Osteocyte (in vitro differentiated cells): Measurements from ENCODE around the gene BDNF. TPM values are rescaled to one million over a fixed set of nuclear protein-coding genes. Genes with fewer than 3 reads are reported as not detected.

Experiments used
- DNase-seq: peaks from one replicate; pipeline ENCODE4 v3.0.0; 2021; ENCODE audit warnings: mixed read lengths; ENCODE audit not compliant: unreplicated experiment; ENCODE audit errors: extremely low spot score
- H3K27ac Mint-ChIP-seq: one replicate; pipeline ENCODE4 v1.8.0; 2021; ENCODE audit warnings: mild to moderate bottlenecking, mixed read lengths; ENCODE audit not compliant: unreplicated experiment
- H3K27me3 Mint-ChIP-seq: one replicate; pipeline ENCODE4 v1.8.0; 2021; ENCODE audit warnings: mixed read lengths; ENCODE audit not compliant: unreplicated experiment
- H3K36me3 Mint-ChIP-seq: one replicate; pipeline ENCODE4 v1.8.0; 2021; ENCODE audit warnings: mixed read lengths; ENCODE audit not compliant: unreplicated experiment
- H3K4me1 Mint-ChIP-seq: one replicate; pipeline ENCODE4 v1.8.0; 2021; ENCODE audit warnings: mixed read lengths; ENCODE audit not compliant: unreplicated experiment
- H3K4me3 Mint-ChIP-seq: one replicate; pipeline ENCODE4 v1.8.0; 2021; ENCODE audit warnings: mild to moderate bottlenecking, moderate library complexity, mixed read lengths; ENCODE audit not compliant: unreplicated experiment
- H3K9me3 Mint-ChIP-seq: one replicate; pipeline ENCODE4 v1.8.0; 2021; ENCODE audit warnings: mixed read lengths; ENCODE audit not compliant: unreplicated experiment
- CTCF ChIP-seq: fragments of 200-600 bp; sonication (generic); IDR thresholded peaks from 2 replicates; pipeline ENCODE4 v1.5.0; 2021; ENCODE audit warnings: antibody characterized with exemption, mild to moderate bottlenecking, moderate library complexity
- total RNA-seq: library from RNA; stranded (reverse); gene quantifications from 2 replicates; pipeline ENCODE4 v1.2.1, GENCODE V29; 2021

The BDNF gene
- total RNA-seq, 1 donor from 2014 or later = 4.9 TPM

- DNase-seq = no peak
- no peaks in the 10 kb centered on the region for H3K9me3 Mint-ChIP-seq
- no peak for TF ChIP-seq CTCF
- no peak overlapping the region for H3K27ac Mint-ChIP-seq
- peaks cover 12% of the 10 kb centered on the region for H3K4me1 Mint-ChIP-seq
- no peaks in the 10 kb centered on the region for H3K27me3 Mint-ChIP-seq
- no peak overlapping the region for H3K4me3 Mint-ChIP-seq
- peaks cover 19% of the 10 kb centered on the region for H3K36me3 Mint-ChIP-seq
Observed at GRCh38 chr11:27658535-27659236, 41.6 kb downstream of the BDNF start.

DNA sequence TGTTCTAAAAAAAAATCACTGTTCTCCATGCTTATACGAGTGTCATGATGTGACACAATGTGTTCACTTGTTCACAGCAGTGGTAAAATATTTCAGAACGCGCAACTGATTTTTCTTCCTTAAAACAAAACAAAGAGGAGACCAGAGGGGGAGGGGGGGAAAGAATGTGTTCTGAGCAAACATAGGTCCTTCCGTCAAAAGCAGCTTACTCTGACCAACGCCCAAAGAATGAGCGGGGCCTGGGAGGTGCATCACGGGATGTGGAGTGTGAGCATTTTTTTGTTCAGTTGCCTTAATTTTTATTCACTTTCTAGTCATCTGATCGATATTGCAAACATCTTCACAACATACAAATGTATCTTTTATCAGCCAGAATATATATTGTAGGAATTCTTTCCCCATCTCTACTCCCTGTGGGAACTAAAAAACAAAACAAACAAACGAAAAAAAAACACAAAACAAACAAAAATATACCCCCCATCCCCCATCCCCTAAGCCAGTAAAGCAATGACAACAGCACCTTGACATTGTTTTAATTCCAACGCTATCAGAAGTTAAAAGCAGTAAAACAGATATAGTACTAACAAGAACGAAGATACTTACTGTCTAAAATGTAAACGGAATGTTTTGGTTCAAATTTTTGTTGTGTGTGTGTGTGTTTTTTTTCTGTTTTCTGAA is 43.3 kb downstream of the BDNF start:
- no peak for TF ChIP-seq CTCF
- H3K9me3 Mint-ChIP-seq = no peaks in the 10 kb centered on the region
- no peak overlapping the region for H3K27ac Mint-ChIP-seq
- H3K4me1 Mint-ChIP-seq = peaks cover 12% of the 10 kb centered on the region
- no peaks in the 10 kb centered on the region for H3K27me3 Mint-ChIP-seq
- H3K36me3 Mint-ChIP-seq = peaks cover 19% of the 10 kb centered on the region
- DNase-seq = no peak
- H3K4me3 Mint-ChIP-seq = no peak overlapping the region

GRCh38 chr11:27656320-27656719 is 43.9 kb downstream of the BDNF start:
- H3K4me3 Mint-ChIP-seq = no peak overlapping the region
- no peak for DNase-seq
- no peak overlapping the region for H3K27ac Mint-ChIP-seq
- no peak for TF ChIP-seq CTCF
- no peaks in the 10 kb centered on the region for H3K27me3 Mint-ChIP-seq
- H3K4me1 Mint-ChIP-seq = peaks cover 12% of the 10 kb centered on the region
- peaks cover 16% of the 10 kb centered on the region for H3K36me3 Mint-ChIP-seq
- H3K9me3 Mint-ChIP-seq = no peaks in the 10 kb centered on the region

GRCh38 chr11:27653990-27654758 is 46.1 kb downstream of the BDNF start:
- H3K9me3 Mint-ChIP-seq = no peaks in the 10 kb centered on the region
- no peak for TF ChIP-seq CTCF
- peaks cover 15% of the 10 kb centered on the region for H3K36me3 Mint-ChIP-seq
- no peaks in the 10 kb centered on the region for H3K27me3 Mint-ChIP-seq
- no peak overlapping the region for H3K4me3 Mint-ChIP-seq
- no peak overlapping the region for H3K27ac Mint-ChIP-seq
- H3K4me1 Mint-ChIP-seq = peaks cover 5% of the 10 kb centered on the region
- DNase-seq = no peak

DNA sequence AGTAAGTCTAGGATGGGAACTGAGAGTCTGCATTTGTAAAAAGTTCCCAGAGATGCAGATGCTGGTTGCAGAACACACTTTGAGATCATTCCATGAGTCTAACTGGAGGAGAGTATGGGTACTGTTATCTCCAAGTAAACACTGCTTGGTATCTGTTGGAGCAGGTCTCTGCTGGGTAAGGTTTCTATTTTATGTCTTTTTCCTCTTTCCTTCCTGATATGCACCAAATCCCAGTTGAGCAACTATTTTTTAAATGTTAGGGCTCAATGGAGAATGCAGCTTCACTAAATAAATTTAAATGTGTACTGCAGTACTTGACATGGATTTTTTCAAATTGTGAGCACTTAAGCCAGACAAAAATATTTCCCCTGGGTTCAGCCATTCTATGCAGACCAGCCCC is 48.5 kb downstream of the BDNF start:
- Mint-ChIP-seq H3K27me3 (no peaks in the 10 kb centered on the region), H3K9me3 (no peaks in the 10 kb centered on the region), H3K27ac (no peak overlapping the region), H3K4me1 (no peaks in the 10 kb centered on the region), H3K4me3 (no peak overlapping the region), H3K36me3 (peaks cover 7% of the 10 kb centered on the region)
- no peak for TF ChIP-seq CTCF
- DNase-seq = no peak
